GM12864 (cell line): ENCODE measurements around the gene RCCD1.

Source experiments
- DNase-seq: peaks from one replicate; pipeline ENCODE4 v3.0.0-alpha.2; 2011; ENCODE audit warnings: low read depth
- H3K4me3 ChIP-seq: 2 replicates; pipeline ENCODE4 v1.5.1; 2011; ENCODE audit warnings: mild to moderate bottlenecking, low read depth, low read length, control low read depth
- CTCF ChIP-seq: IDR thresholded peaks from 2 replicates; pipeline ENCODE4 v1.5.1; 2011; ENCODE audit warnings: low read depth, mild to moderate bottlenecking, moderate library complexity, low read length, control low read depth, inconsistent platforms; ENCODE audit errors: missing control alignments

RCCD1 gene

GRCh38 chr15:90931575-90931827, 23.2 kb upstream of the RCCD1 start:
- H3K4me3 ChIP-seq, result peak overlapping the region; percentile 99
- TF ChIP-seq CTCF, result no peak
- no peak for DNase-seq

GRCh38 chr15:90931828-90932659, 22.6 kb upstream of the RCCD1 start, which contains the start of gene HDDC3:
HDDC3 (minus strand) TSS chr15:90932549; CDS start chr15:90932540, 9 bp downstream.
- H3K4me3 ChIP-seq, result peak within 1 kb of the TSS; percentile 99
- TF ChIP-seq CTCF, result peak; percentile 86
- DNase-seq, result peak; percentile 83

GRCh38 chr15:90932660-90932991, 22.1 kb upstream of the RCCD1 start:
- no peak for DNase-seq
- TF ChIP-seq CTCF, result no peak
- peak overlapping the region; percentile 99; the same call in 1 of the 2 replicates for H3K4me3 ChIP-seq

DNA sequence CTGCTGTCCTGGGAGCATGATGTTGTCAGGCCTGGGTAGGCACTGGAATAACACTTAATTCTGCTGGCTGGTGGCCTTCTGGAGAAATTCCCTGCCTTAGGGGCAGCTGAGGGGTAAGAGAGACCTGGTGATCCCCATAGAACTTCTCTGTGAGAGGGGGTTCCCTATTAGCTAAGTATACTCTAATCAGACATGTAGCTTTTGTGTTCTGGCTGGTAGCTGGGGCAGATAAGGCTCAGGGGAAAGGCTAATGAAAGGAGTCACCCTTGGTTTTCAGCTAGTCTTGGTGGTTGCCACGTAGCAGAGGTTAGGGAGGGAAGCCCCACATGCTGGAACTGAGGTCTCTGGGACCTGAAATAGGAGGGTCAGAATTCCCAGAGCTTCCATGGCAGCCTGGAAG, 21.4 kb upstream of the RCCD1 start:
- TF ChIP-seq CTCF, result no peak
- H3K4me3 ChIP-seq, result no peak overlapping the region
- DNase-seq, result no peak

GRCh38 chr15:90934256-90934948, 20.3 kb upstream of the RCCD1 start:
- peak overlapping the region; percentile 86 for H3K4me3 ChIP-seq
- peak; percentile 95 for TF ChIP-seq CTCF
- peak; percentile 77 for DNase-seq

DNA sequence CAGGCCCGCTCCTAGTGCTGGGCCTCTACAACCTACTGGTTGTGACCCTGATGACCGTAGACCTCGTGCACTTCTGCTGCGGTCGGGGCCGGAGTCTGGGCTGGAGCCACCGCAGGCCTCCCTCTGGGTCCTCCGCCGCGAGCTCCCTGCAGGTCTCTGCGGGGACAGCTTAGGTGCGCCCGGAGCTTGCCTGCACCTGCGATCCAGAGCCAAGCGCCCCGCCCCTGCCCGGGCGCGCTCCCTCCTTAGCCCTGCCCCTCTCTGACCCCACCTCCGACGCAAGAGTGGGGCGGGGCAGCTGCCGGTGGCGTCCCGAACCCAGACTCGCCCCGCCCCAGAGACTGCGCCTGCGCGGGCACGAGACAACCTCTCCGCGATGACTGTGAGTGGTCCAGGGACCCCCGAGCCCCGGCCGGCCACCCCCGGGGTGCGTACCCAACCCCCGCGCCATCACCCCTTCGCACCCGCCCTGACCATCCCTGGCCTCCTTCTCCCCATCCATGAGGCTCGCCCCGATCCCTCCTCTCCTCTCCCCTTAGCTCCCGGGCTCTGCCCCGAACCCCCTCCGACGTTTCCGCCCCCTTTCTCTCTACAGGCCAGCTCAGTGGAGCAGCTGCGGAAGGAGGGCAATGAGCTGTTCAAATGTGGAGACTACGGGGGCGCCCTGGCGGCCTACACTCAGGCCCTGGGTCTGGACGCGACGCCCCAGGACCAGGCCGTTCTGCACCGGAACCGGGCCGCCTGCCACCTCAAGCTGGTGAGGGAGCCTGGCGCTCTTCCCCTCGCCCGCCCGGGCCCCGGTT, 19.5 kb upstream of the RCCD1 start, which contains the start of gene UNC45A:
Gene UNC45A, plus strand, starts transcription at position 337 of the 803 bp plus-strand sequence. Its CDS starts 40 bp downstream, at position 377.
- TF ChIP-seq CTCF, result peak; percentile 1
- peak; percentile 61 for DNase-seq

More for the DNA sequence above, 19.5 kb upstream of the RCCD1 start, which contains the start of gene UNC45A:
- H3K4me3 ChIP-seq, result peak within 1 kb of the TSS; percentile 86
